HepG2 (cell line): Measurements from ENCODE around the gene ELOVL5. TPM values are rescaled to one million over a fixed set of nuclear protein-coding genes. Genes with fewer than 3 reads are reported as not detected.

Source experiments
- ATAC-seq: fragments of 200-7000 bp; cut with Tn5 transposase; 3 replicates; pipeline ENCODE4 v1.9.1; 2020; ENCODE audit warnings: mild to moderate bottlenecking, moderate library complexity
- BruUV-seq: library from RNA; stranded (reverse); fragments of 400-500 nt; replicated peaks from 2 replicates; lab custom pipeline; 2021; lab: Mats Ljungman, UMichigan
- CTCF ChIA-PET: fragments of 300-600 bp; formaldehyde crosslinking; extraction: SDS; loops from one replicate; lab custom pipeline; 2021; ENCODE audit warnings: low total read pairs, inconsistent platforms, low intra/inter-chr PET ratio; lab: Yijun Ruan, JAX
- POLR2A ChIA-PET: fragments of 350-600 bp; sonication (Branson Sonifier 250); formaldehyde crosslinking; loops from one replicate; lab custom pipeline; 2020; ENCODE audit warnings: antibody characterized with exemption, inconsistent platforms; lab: Yijun Ruan, JAX
- DNase-seq: peaks from one replicate; pipeline ENCODE4 v3.0.0-alpha.2; 2015; ENCODE audit warnings: low spot score
- FAIRE-seq: peaks from 3 replicates; lab custom pipeline; 2011; peaks lifted over from hg19 to GRCh38; lab: Jason Lieb, UNC
- H2AFZ ChIP-seq: one replicate; pipeline ENCODE4 v1.6.1; 2011; ENCODE audit warnings: low read length, inconsistent platforms
- H3K27ac ChIP-seq: fragments of 300-600 bp; 3 replicates; pipeline ENCODE4 v1.8.0; 2011; ENCODE audit warnings: mixed run types, mild to moderate bottlenecking, mixed read lengths, low read length, inconsistent platforms; ENCODE audit not compliant: insufficient read depth; ENCODE audit errors: extremely low read length
- H3K27me3 ChIP-seq, 2 experiments: fragments of 200-600 bp in 1 of 2; 2 replicates in 1 of 2; 3 replicates in 1 of 2; pipeline versions ENCODE4 v1.6.0 to v1.8.0; 2011; ENCODE audit warnings: low read length in 2 of 2, mild to moderate bottlenecking in 2 of 2, moderate library complexity in 2 of 2, inconsistent platforms in 1 of 2; ENCODE audit not compliant: insufficient read depth in 2 of 2, control insufficient read depth in 1 of 2
- H3K36me3 ChIP-seq, 2 experiments: fragments of 200-600 bp in 1 of 2; replicated peaks in 1 of 2; 2 replicates in 1 of 2; 3 replicates in 1 of 2; pipeline versions ENCODE4 v1.5.1 to v1.8.0; 2011; ENCODE audit warnings: low read length in 2 of 2, inconsistent platforms in 1 of 2; ENCODE audit not compliant: insufficient read depth in 2 of 2, control insufficient read depth in 1 of 2
- H3K4me1 ChIP-seq: 2 replicates; pipeline ENCODE4 v1.5.1; 2012; ENCODE audit warnings: low read length, inconsistent platforms; ENCODE audit not compliant: insufficient read depth
- H3K4me2 ChIP-seq: 2 replicates; pipeline ENCODE4 v1.6.0; 2011; ENCODE audit warnings: low read depth, low read length, inconsistent platforms
- H3K4me3 ChIP-seq, 3 experiments: fragments of 200-600 bp in 1 of 3; sonication (generic), shearing (Covaris generic) in 1 of 3; replicated peaks in 1 of 3; 2 replicates each; pipeline ENCODE4 v1.5.1; 2011 to 2016; ENCODE audit warnings: low read length in 3 of 3, inconsistent platforms in 2 of 3, low read depth in 2 of 3, mild to moderate bottlenecking in 2 of 3, control low read depth in 1 of 3, mixed read lengths in 1 of 3; ENCODE audit not compliant: insufficient read depth in 1 of 3
- H3K79me2 ChIP-seq: one replicate; pipeline ENCODE4 v1.6.1; 2011; ENCODE audit warnings: low read length, inconsistent platforms; ENCODE audit not compliant: insufficient read depth
- H3K9ac ChIP-seq: 2 replicates; pipeline ENCODE4 v1.6.0; 2011; ENCODE audit warnings: mild to moderate bottlenecking, low read depth, low read length, inconsistent platforms; ENCODE audit not compliant: insufficient read depth
- H3K9me3 ChIP-seq: 2 replicates; pipeline ENCODE4 v1.5.1; 2012; ENCODE audit warnings: mild to moderate bottlenecking, low read length
- H4K20me1 ChIP-seq: 2 replicates; pipeline ENCODE4 v1.6.0; 2011; ENCODE audit warnings: inconsistent platforms, mild to moderate bottlenecking, low read length, moderate library complexity; ENCODE audit not compliant: insufficient read depth
- GATA4 ChIP-seq: sonication (generic); IDR thresholded peaks from 2 replicates; pipeline ENCODE4 v1.6.1; 2016; ENCODE audit warnings: antibody characterized with exemption, low read depth, borderline replicate concordance
- MAX ChIP-seq: IDR thresholded peaks from 2 replicates; pipeline ENCODE4 v1.6.1; 2012; ENCODE audit warnings: inconsistent platforms
- MLX ChIP-seq: IDR thresholded peaks from 2 replicates; pipeline ENCODE4 v1.6.1; 2016
- NBN ChIP-seq: fragments of 450-650 bp; conservative IDR thresholded peaks from 2 replicates; pipeline ENCODE4 v1.6.1; 2017
- RFX5 ChIP-seq: IDR thresholded peaks from 2 replicates; pipeline ENCODE4 v1.6.1; 2011; ENCODE audit warnings: low read depth, low read length, improper control_type of control experiment
- SIX4 ChIP-seq: sonication (generic); formaldehyde crosslinking; IDR thresholded peaks from 2 replicates; pipeline ENCODE4 v1.4.0; 2020; ENCODE audit warnings: missing genetic modification reagents
- TCF7 ChIP-seq: sonication (generic); IDR thresholded peaks from 2 replicates; pipeline ENCODE4 v1.6.1; 2016; ENCODE audit warnings: antibody characterized with exemption, low read depth
- ZBTB10 ChIP-seq: sonication (generic); formaldehyde crosslinking; IDR thresholded peaks from 2 replicates; pipeline ENCODE4 v1.4.0; 2020; ENCODE audit warnings: missing genetic modification reagents, borderline replicate concordance
- ZNF17 ChIP-seq: sonication (generic); formaldehyde crosslinking; IDR thresholded peaks from 2 replicates; pipeline ENCODE4 v1.5.0; 2020; ENCODE audit warnings: mild to moderate bottlenecking, missing genetic modification reagents
- ZNF609 ChIP-seq: sonication (generic); formaldehyde crosslinking; IDR thresholded peaks from 2 replicates; pipeline ENCODE4 v1.4.0; 2020; ENCODE audit warnings: mild to moderate bottlenecking, missing genetic modification reagents, borderline replicate concordance
- ZNF614 ChIP-seq: IDR thresholded peaks from 2 replicates; pipeline ENCODE4 v1.6.1; 2018; ENCODE audit warnings: missing biosample characterization, missing genetic modification reagents, inconsistent platforms, borderline replicate concordance
- ZNF761 ChIP-seq: sonication (generic); formaldehyde crosslinking; conservative IDR thresholded peaks from 2 replicates; pipeline ENCODE4 v1.4.0; 2020; ENCODE audit warnings: mild to moderate bottlenecking, missing genetic modification reagents
- ZNF770 ChIP-seq: sonication (generic); formaldehyde crosslinking; IDR thresholded peaks from 2 replicates; pipeline ENCODE4 v1.5.0; 2020; ENCODE audit warnings: mild to moderate bottlenecking, missing genetic modification reagents
- WGBS: methylation state at CpG from one replicate; pipeline ENCODE4 v1.1.6; 2017; ENCODE audit warnings: low lambda C conversion rate; 5-methylcytosine and 5-hydroxymethylcytosine counted together
- in situ Hi-C: cut with HindIII; loops from 2 replicates; pipeline ENCODE4 v1.10.0; 2017; ENCODE audit warnings: low pct_unique_long_range_greater_than_20kb; ENCODE audit not compliant: extremely low pct_ligation_motif_present
- intact Hi-C: fragments of 100-400 bp; cut with micrococcal nuclease; formaldehyde crosslinking; loops from one replicate; pipeline ENCODE4 v1.10.0; 2022; ENCODE audit not compliant: unreplicated experiment
- polyA plus RNA-seq, 8 experiments: library from polyadenylated mRNA; depleted of rRNA in 3 of 8; stranded (reverse) in 7 of 8; unstranded in 1 of 8; fragments of >200 nt; fragmentation: Illumina TruSeq in 4 of 8; extraction: Trizol in 4 of 8; gene quantifications; 2 replicates each; pipeline versions ENCODE4 v1.2.1 to v1.2.3, GENCODE V29; 2011 to 2016; ENCODE audit warnings: low read depth in 4 of 8, missing spikeins in 1 of 8, mixed read lengths in 1 of 8; ENCODE audit not compliant: insufficient read depth in 1 of 8
- total RNA-seq, 5 experiments: library from RNA; depleted of rRNA; stranded (reverse); fragments of >200 nt; fragmentation: Illumina TruSeq; extraction: Trizol; gene quantifications; 2 replicates each; pipeline ENCODE4 v1.2.3, GENCODE V29; 2016; ENCODE audit warnings: low read depth in 1 of 5

The ELOVL5 gene
- total and polyA plus RNA-seq, 2 of the 13 experiments (the other 11 are each of a cell fraction or from before 2014, with no cell fraction given), result 50.1 to 72.4 TPM

- Histone ChIP-seq H3K79me2 (peaks cover 36% of the 10 kb centered on the region), H3K27ac (peak overlapping the region; percentile 16), H3K9me3 (no peaks in the 10 kb centered on the region), H2AFZ (no peak overlapping the region), H4K20me1 (no peaks in the 10 kb centered on the region; the same call in 1 of the 2 replicates), H3K4me3 (no peak overlapping the region), H3K27me3 (no peaks in the 10 kb centered on the region), H3K4me1 (peaks cover 67% of the 10 kb centered on the region), H3K36me3 (no peaks in the 10 kb centered on the region), H3K4me2 (peak overlapping the region; percentile 62), H3K9ac (no peak overlapping the region)
- peak; percentile 87 for DNase-seq
- ChIA-PET POLR2A (interaction anchor here (1.8 kb wide), 1 partner anchor 58 kb away, joined by 10 read pairs; no protein-coding TSS in a partner anchor), CTCF (no interaction called here)
- in situ Hi-C loops, result no loop called here
- intact Hi-C loops, result loop anchor here (2.0 to 10.0 kb wide), 2 partner anchors 57 to 187 kb away; no protein-coding TSS in a partner anchor
- TSS peak; percentile 48 for BruUV-seq
- peak; percentile 85 for FAIRE-seq
- ATAC-seq, result peak; percentile 78
- 19% methylated on average over 7 of the region's 7 CpGs for WGBS
- TF ChIP-seq ZNF17 (CRISPR knock-in tag) (no peak), ZBTB10 (no peak), TCF7 (peak; percentile 82), NBN (no peak), MLX (peak; percentile 78), ZNF609 (CRISPR knock-in tag) (peak; percentile 81), ZNF761 (CRISPR knock-in tag) (no peak), GATA4 (no peak), RFX5 (no peak), ZNF614 (CRISPR knock-in tag) (peak; percentile 65; the same call in 1 of the 2 replicates), SIX4 (CRISPR knock-in tag) (0 out of 2 replicates have a peak, but pooled peaks have one; percentile 33), ZNF770 (no peak), MAX (peak; percentile 59)
These were observed 46.8 kb downstream of the ELOVL5 start for GRCh38 chr6:53301801-53302537.
